GM21381 (cell line): ENCODE results near the gene N4BP2.

Experiments
- ATAC-seq: cut with Tn5 transposase; IDR thresholded peaks from one replicate; pipeline ENCODE4 v1.9.1; 2021; ENCODE audit warnings: mild to moderate bottlenecking, moderate library complexity; ENCODE audit not compliant: unreplicated experiment

Gene N4BP2

DNA sequence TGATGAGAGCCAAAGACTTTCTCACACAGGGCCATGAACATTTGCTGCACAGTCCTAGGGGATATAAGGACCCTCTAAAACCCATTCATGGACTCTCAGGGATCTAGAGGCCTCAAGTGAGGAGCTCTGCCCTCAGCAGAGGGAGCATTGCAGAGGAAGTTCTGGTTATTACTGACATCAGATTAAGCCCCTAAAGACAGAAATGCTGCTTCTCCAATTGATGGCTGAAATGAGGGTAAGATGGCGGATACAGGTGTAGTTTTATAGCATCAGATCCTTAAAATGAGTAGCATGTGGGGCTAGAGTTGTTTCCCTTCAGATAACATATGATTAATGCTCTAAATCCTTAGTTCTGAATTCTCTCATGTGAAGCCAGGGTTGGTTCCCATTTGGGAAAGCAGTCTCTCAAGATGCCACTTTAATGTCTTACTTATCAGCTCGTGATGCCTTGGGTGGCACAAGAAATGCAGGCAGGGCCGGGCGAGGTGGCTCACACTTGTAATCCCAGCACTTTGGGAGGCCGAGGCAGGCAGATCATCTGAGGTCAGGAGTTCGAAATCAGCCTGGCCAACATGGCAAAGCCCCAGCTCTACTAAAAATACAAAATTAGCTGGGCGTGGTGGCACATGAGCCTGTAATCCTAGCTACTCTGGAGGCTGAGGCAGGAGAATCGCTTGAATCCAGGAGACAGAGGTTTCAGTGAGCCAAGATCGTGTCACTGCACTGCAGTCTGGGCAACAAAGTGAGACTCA, 148.0 kb downstream of the N4BP2 start:
- ATAC-seq = no peak

DNA sequence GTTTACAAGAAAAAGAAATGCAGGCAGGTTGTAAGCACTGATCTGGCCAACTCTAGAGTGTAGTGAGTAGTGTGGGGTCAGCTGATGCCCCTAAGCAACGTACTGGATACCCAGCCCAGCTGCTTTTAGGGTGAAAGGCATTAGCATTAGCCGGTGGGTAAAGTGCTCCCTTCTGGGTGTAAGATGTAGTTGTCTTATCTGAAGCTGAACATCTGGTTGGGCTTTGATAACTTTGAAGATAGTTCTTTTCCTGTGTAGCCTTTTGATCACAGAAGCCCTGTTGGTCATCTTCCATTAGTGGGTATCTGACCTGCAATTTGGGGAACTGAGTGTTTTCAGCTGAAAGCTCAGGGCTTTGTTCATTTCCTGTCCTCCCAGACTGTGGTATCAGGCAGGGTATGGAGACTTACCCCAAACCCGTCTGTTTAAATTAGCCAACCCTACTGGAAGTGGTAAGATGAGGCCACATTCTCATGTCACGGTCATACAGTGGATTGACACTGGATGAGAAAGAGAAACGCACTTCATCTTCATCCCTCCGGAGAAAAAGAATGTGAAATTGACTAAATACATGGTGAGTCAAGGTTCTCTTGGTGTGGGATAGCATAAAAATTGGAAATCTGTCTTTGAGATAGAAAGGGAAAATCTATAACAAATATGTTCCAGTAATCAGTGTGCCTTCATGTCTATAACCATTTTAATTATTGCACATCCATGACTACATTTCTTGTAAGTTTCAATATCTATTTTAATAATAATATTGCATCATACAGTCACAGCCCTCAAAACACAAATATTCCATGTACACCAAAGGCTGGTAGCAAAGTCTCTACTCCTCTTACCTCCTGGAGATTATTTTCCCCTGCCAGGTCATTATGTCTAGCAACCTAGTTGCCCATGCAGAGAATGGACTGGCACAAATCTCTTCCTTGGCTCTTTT, 148.9 kb downstream of the N4BP2 start:
- ATAC-seq = peak; percentile 61

DNA sequence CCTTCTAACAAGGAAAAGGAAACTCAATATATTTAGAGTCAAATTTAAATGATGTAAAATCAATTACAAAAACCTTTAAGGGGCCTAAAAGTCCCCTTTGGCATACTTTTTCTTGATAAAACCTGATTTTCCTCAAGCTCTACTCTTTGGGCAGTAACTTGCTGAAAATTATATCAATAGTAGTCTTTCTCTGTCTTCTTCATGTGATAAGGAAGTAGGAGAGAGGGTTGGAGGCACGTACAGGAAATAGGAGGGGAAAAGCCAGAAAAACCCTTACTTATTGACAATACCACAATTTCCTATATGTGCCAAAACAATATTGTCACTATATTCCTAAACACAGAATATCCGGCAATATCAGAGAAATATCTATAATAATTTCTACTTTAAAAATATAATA, 149.8 kb downstream of the N4BP2 start:
- ATAC-seq = no peak
